CD4-positive, alpha-beta T cell treated with Interleukin-2 at 100 ng/mL for 4 hours (primary cell): ENCODE measurements around the gene SETBP1.

Experiments
- DNase-seq: peaks from one replicate; pipeline ENCODE4 v3.0.0-alpha.2; 2020; ENCODE audit warnings: low spot score

The SETBP1 gene

DNA sequence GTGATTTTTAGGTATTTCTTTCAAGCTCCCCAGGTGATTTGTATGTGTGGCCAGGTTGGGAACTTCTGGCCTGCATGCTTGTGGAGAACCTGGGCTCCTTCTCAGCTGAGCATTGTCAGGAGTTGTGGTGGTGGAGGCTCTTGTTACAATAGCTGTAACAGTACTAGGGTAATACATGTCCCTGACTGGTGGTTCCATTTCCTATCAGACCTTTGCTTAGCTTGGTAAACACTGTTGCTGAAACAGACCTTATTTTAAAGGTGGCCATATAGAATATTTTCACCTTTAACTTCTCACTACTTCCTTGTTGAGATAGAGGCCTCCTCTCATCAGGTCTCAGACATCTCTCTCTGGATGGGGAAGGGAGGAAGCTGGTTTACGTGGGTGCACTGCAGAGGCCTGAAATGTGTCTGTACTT is 79.2 kb downstream of the SETBP1 start:
- peak; percentile 4 for DNase-seq

DNA sequence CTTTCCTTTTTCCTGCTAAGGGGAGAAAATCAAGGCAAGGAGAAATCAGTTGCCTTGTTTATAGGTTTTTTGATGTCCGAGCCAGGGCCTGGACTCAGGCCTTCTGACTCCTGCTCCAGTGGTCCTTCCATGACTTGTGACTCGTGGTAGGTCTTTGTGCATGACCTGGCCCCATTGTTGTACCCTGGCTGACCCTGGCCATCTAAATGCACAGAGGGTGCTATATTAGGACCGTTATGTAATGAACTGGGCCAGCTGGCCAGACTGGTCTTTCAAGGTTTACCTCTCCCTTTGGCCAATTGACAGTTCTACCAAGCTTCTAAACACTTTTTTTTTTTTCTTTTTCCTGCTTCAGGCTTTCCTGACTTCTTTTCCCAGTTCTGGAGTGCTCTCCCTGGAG is 81.1 kb downstream of the SETBP1 start:
- no peak for DNase-seq

DNA sequence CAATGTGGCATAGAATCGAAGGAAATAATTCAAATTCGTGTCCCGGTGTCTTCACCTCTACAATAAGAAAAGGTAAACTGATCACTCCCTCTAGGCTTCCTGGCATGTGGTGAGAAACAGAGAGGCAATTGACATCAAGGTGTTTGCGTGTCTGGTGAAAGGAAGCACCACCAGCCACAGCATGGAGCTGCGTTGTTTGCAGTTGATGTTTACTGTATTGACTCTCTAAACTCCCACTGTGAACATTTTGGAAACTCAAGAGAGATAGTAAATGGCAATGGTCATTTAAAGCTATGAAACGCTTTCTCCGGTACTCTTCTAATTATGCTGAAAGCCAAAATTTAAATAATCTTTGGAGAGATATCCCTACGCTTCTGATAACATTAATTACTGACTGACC is 82.6 kb downstream of the SETBP1 start:
- DNase-seq, result no peak

DNA sequence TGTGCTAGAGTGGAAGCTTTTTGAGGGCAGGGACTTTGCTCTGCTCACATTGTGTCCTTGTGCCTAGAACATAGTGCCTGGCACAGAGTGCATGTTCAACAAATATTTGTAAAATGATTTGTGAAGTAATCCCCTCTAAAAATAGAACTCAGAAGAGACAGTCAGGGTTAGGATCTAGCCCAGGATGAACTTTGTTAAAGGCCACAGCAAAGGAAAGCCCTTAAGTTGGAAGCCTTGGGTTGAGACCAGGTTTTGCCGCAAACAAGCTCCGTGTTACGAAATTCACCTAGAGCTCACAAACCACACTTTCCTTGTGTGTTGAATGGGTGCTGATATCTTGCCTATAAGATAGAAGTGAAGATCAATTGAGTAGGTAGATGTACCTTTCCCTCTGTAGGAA is 84.2 kb downstream of the SETBP1 start:
- no peak for DNase-seq

DNA sequence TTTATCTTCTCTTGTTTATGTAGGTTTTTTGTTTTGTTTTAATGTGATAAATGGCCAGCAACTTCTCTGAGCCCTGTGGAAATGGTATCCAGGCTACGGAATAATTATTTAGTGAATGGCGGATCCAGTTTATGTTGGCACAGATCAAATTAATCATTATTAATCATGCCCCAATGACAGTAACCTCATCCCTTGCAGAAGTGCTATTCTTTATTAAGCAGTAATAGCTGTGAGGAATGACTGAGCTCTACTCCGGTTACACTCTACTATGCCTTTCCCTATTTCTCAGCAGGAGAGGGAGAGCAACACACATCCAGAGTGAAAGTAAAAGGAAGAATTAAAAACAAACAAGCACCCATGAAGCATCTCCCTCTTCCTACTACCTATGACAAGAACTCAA is 84.8 kb downstream of the SETBP1 start:
- DNase-seq, result no peak

DNA sequence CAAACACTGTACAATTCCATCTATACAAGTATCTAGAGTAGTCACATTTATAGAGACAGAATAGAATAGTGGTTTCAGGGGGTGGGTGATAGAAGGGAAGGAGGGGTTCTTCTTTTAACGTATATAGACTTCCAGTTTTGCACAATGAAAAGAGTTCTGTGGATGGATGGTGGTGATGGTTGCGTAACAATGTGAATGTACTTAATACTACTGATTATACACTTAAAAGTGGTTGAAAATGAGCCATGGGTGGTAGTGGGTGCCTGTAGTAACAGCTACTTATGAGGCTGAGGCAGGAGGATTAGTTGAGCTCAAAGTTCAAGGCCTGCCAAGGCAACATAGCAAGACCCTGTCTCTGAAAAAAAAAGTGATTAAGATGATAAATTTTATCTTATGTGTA is 85.8 kb downstream of the SETBP1 start:
- DNase-seq, result no peak

DNA sequence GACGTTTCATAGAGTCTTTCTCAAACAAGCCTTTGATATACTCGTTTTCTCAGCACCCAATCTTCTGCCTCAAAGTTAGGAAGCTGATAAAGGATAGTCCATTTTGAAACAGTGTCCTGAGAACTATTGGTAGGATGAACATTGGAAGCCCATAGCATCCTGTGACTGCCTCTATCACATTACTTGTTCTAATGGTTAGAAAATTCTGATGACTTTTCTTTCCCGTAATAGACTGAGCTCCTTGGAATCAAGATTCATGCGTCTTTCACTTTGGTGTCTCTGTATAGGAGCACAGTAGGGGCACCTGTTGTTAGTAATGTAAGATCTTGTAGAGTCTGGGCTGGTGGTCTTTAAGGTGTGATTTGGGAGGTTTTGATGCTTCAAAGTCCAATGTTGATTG is 87.1 kb downstream of the SETBP1 start:
- DNase-seq, result no peak

DNA sequence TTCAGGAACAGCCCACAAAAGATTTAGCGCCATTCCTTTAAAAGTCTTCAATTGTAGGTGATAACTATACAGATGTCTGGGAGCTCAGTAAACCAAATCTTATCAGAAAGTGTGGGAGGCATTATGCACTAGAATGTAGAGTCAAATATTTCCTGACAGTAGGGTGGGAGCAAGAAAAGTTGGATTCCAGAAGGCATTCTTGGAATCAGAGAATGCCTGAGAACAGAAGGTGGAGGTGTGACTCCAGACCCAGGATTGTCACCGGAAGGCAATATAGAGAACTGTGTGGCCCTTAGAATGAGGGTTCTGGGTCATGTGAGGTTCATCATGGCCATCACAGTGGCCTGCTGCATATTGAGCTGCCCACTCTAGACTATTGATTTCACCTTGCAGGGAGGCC is 90.0 kb downstream of the SETBP1 start:
- DNase-seq, result no peak

DNA sequence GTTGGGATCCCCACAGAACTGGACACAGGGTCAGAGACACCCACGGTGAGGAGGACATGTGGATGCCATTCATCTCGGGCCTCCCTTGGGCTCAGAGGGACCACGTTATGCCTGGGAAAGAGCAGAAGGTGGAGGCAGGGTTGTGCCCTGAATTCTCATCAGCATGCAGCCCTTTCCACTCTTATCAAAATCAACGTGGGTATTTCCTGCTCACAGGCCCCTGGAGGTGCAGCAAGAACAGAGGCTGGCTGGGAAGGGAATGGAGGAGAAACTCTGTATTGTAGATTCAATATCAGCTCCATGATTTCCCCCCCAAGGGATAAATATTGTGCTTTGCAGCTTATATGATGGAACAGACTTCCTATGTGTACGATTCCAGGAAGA is 90.9 kb downstream of the SETBP1 start:
- DNase-seq, result no peak

DNA sequence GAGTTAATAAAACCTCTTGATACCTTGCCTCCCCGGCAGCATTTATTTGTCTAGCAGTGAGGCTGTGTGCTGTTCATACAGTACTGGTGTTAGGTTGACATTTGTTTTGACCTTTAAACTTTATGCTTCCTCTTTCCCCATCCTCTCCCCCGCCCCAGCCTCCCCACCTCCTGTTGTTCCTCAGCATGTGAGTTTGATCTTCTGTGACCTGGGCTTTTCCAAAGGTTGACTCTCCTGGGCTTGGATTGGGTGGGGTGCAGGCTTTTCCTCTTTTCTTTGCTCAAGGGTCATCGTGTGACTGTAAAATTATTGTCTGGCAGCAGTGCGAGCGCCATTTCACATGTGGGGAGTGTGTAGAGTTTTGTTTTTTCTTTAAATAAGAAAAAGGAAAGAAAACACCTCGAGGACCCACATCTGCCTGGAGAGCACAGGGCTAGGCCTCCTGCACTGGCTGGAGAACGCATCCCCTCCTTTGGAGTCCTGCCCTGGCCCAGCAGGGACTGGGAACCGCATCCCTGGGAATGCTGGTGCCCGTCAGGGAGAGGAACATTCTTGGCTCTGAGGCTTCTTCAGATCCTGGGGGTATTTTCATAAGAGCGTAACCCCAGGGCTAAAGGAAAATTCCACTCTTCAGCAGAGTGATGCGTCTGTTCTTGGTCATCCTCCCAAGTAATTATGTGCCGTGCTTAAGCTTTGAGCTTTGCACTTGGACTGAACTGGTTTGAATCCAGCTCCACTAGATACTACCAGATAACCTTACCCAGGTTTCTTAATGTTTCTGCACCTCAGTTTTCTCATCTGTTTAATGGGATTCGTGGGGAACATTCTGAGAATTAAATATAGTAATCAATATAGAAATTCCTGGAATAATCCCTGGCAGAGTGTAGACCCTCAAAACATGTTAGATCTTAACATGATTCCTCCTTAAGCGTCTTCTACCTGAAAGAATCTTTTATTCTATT is 91.5 kb downstream of the SETBP1 start:
- DNase-seq, result no peak

DNA sequence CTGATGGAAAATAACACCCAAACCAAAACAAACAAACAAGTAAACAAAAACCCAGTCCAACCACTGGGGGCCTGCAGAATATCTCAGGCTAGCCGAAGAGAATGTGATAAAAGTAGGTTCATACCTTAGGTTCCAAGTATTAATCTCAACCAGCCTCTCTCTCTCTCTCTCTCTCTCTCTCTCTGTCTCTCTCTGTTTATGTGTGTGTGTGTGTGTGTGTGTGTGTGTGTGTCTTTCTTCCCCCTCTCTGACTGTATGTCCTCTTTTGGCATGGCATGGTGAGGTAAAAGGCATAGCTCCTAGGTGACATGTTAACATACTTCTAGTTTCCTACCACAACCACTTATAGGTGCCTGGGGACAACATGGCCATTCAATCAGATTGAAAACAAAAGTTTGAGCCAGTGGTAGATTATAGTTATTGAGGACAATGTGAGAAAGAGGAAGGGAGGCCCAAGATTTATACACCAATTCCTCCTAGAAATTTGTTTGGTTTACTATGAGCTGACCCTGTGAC is 93.0 kb downstream of the SETBP1 start:
- no peak for DNase-seq

DNA sequence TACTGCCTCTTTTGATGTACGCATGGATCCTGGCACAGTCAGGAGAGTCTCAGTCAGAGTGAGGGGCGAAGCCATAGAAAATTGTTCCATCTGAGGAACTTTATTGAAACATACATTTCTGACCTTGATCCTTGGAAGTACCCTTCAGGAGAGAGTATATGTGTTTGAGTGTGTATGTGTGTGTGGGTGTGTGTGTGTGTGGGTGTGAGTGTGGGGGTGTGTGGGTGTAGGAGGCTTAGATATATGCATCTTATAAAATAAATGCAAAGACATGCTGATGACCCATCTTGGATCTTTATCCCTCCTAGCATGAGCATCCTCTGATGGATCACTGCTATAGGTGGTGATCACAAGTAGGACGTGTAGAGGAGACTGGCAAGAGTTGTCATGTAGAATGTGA is 93.5 kb downstream of the SETBP1 start:
- no peak for DNase-seq

DNA sequence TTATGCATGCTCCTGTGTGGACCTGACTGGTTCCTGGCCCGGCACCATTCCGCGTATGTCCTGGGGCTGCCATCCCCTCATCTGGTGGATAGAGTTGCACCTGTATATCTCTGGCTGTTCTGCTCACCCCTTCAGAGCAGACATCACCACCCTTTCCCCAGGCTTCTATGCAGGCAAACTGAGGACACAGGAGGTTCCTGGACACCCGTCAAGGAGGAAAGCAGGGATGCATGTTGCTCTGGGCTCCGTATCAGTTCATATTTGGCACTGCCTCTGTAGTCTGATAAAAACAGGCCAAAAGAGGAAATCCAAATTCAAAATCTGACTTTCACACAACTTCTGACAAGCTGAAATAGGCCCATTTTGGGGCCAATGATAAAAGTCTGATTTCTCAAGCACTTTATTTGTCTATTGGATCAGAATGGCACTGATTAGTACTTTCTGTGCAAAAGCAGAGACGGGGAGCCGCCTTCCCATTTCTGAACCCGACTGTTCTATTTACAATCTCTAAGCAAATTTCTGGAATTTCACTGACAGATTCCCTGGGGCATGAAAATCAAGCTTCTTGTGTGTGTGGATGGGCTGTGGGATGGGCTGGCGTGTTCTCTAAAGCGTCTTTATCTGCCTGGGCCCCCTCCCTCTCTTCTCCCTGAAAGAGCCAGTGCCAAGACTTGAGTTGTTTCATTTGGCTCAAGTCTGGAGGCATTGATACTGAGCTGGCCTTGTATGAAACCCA is 96.9 kb downstream of the SETBP1 start:
- DNase-seq, result no peak

DNA sequence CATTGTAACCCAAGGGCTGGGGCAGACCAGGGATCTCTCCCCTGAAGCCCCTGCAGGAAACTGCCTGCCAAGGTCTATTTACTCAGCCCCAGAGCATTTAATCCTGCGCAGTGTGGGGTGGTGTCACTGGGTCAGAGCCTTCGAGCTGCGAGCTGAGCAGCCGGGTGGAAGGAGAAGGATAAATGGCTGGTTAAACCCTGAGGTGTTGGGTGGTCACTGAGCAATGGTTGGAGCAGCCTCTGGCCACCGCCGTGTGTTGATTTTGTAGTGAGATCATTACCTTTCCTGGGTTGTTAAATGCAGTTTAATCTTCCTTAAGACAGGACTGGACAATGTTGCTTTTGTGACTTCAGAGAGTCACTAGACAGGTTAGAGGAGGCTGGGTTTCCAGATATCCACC is 98.1 kb downstream of the SETBP1 start:
- DNase-seq, result no peak

DNA sequence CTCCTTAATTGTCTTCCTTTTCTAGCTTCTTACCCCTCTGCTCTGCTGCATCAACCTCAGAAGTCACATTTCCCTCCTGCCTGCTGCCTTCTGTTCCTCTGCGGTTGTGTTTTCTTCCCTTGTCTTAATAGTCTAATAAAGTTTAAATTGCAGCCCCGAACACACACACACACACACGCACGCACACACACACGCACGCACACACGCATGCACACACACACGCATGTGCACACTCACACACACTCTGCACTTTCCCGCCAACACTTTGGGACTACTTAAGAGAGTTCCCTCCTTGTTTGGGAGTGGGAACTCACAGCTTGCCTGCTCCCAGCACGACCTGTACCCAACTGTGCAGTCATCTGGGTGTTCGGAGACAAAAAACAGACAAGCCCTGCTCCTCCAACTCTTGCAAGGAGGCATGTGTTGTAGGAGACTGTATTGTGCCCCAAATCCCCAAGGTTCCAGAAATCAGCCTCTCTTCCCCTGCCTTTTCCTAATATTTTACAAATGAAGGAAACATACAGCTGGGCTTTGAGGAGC is 99.1 kb downstream of the SETBP1 start:
- DNase-seq, result no peak

DNA sequence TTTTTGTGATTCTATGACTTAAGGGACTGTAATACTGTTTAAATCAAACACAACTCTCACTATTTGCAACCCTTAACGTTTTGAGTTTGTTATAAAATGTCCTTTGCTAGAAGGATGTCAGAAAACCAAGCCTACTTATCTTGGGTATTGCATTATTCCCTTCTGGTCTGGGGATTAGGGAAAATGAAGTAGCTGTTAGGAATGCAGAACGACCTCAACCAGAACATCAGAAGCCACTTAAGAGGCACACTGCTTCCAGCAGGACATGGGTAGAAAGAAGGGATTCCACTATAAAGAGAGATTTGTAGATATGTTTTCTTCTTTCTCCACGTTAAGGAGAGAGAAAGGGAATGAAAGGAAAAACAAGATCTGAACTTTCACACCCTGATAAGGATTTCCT is 101.2 kb downstream of the SETBP1 start:
- DNase-seq, result no peak

DNA sequence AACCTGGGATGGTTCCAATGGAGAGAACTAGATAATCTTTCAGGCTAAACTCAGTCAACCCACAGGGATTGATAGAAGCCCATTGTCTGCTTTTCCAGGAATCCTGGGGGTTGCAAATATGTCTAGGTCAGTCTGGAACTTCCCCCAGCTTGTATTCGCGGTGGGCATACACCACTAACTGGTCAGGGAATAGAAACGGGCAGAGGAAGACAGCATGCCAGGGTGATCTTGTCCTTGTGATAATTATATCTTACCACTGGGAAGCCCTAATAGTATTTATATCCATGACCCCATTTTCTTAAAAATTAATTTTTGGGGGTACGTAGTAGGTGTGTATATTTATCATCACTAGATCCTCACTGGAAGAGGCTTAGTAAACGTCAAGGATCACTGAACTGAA is 101.9 kb downstream of the SETBP1 start:
- no peak for DNase-seq

DNA sequence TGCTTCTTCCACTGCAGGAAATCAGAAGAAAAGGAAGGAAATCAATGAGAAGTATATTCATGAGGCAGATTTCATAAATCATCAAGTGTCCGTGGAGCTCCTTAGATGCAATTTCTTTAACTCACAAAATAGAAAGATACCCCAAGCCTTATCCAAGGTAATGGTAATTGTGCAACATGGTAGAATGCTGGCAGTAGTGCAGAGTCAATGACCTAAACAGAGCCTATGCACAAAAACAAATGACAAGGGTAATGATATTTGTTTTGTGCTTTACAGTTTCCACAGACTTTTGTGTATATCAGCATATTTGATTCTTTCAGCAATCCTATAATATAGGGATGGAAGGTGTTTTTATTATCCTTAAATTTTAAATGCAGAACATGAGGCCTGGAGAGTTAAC is 102.7 kb downstream of the SETBP1 start:
- no peak for DNase-seq

DNA sequence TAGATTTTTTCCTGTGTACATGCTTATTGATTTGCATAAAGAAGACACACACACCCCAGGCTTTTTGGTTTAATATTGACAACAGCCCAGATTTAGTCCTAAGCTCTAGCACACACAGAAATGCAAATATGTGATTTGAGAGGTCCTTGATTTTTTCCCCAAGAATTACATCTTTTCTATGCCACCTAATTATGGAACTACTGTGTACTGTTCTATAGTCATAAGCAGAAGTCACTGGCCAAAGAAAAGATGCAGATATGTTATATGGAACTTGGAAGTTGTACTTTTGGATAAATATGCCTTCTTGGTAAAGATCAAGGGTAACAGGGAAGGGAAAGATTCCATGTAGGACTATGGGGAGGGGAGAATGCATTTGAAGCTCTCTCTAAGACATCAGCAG is 105.6 kb downstream of the SETBP1 start:
- no peak for DNase-seq

DNA sequence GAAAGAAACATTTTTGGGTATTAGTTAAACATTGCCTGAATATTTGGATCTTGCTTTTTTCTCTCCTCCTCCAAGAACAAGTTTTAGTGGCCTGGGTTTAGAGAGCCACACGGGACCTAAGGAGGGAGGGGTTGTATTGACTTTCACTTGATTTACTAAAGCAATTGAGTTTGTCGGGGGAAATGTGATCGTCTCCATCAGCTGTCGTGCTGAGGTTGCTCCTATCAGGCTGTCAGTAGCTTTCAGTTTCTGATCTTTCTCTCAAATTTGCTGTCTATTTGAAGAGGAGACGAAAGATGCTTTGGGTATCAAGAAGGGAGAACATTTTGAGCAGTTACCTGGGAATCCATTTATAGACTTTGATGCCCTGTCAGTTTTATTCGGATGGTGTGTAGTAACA is 106.0 kb downstream of the SETBP1 start:
- no peak for DNase-seq

DNA sequence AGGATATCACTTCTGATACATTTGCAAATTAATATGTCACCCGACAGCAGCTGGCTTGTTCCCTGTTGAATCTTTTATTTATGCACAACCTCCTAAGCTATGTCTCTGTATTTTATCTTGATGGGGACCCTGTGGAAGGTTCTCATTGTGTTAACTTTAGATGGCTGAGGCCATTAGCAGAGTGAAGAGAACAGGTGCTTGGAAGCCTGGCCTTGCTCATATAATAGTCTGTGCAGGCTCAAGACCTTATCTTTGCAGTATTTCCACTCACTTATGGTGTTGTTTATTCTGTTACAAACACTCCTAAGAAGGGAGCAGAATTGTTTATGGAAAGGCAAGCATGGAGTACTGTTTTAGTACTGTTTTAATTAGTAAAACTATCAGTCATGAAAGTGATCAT is 107.6 kb downstream of the SETBP1 start:
- no peak for DNase-seq

DNA sequence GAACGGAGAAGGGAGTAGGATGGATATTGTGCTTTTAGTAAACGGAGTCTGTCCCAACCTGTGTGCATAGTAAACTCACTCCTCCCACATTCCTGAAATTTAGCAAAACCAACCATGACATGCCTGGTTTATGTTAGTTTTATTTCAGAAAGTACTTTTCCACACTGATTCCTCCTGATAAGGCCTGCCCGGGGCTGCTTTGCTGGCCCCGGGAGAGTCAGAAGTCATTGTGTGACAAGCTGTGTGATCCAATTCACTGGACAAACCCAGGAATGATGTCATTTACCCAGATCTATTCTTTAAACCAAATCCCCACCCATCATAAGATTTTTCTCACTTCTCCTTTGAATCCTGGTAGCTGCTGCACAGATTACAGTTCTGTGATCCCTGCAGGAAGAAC is 109.0 kb downstream of the SETBP1 start:
- no peak for DNase-seq

DNA sequence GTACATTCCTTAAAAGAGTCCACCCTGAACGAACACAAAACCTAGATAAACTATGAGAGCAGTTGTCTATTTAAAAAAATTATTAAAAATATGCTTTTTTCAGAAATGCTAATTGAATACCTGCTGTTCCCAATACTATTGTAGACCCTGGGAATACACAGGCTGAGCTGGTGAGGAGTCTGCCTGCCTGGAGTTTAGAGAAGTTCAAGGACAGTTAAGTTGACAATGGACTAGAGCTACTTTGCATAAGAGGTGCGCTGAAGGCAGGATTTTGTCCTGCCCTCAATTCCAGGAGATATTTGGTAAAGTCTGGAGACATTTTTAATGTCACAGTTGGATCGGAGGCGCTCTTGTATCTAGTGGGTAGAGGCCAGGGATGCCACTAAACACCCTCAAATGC is 110.2 kb downstream of the SETBP1 start:
- DNase-seq, result no peak
